Activated CD8-positive, alpha-beta memory T cell treated with anti-CD3 and anti-CD28 coated beads, Interleukin-2, amount 50 U/mL, for 48 hours (primary cell): Measurements from ENCODE around the gene KLK1.
"Not testable (repeated sequence)": the region's sequence is repeated elsewhere in the genome, so short reads cannot be mapped to it uniquely, and the experiment has no call there.

Source experiments
- DNase-seq: peaks from one replicate; pipeline ENCODE4 v3.0.0-alpha.2; 2020

The KLK1 gene

GRCh38 chr19:50812474-50812873, 11.1 kb downstream of the KLK1 start:
- DNase-seq = no peak

GRCh38 chr19:50811622-50812238, 11.9 kb downstream of the KLK1 start:
- not testable (repeated sequence) for DNase-seq

DNA sequence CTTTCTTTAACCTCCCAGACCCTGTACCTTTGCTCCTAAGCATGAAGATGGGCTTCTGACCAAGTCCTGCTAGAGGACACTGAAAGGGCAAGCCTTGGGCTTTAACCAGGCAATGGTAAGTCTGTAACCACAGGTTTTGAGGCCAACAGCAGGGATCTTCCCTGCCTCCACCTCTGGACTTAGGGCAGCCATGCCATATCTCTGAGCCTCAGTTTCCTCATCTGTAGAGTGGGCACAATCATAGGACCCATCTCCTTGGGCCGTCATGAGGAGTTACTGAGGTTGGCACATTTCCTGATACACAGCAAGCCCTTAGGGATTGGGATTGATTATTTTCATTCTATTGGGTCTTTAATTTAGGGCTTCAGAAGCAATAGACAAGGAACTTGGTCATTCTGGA, 14.7 kb downstream of the KLK1 start:
- DNase-seq = no peak

- DNase-seq = peak; percentile 96
Measured at GRCh38 chr19:50804420-50805272, 18.9 kb downstream of the KLK1 start.

DNA sequence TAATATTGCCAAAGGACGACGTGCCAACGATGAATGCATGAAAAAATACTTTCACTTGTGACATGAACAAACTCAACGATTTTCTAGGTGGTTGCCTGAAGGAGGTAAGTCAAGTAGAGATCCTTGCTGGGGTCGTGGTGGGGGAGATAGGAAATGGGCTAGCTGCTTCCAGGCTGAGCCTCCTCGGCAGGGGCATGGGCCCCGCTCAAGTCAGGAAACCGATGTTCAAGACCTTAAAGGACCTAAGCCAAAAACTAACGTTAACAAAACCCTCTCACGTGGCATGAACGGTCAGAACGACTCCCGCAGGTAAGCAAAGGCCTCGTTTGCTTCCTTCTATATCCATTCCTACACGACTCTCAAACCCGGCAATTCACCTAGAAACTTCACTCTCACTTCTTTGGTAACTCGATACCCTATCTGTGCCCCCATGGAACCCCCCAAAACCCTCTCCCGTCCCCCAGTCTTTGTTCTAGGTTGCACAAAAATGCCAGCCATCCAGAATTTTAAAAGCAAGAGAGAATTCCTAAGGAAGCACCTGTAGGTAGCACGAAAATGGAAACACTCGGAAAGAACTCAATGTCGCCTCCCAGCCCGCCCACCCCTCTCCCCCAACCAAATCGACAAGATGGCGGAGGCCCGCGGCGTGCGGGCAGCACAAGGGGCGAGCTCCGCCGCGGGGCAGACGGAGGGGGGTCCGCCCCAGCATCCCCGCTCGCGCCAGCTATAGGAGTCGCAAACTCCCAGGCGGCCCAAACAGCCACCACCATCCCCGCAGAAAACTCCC, 19.8 kb downstream of the KLK1 start:
- DNase-seq = peak; percentile 63

DNA sequence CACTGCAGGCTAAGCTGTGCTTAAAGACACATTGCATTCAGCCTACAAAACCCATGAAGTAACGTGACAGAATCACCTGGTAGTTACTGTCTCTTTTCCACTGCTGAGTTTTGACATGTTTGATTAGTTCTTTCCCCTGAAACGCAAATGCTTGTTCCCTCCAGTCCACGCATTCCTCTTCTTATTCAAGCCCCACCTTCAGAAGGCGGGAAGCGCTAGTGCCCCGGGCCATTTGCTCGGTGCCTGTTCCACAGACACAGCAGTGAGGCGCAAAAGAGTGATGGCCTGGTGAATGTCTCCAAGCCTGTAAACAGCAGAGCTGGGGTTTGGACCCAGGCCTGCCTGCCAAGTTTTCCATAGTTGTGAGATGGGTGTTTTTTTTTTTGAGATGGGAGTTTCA, 22.5 kb downstream of the KLK1 start:
- peak; percentile 61 for DNase-seq

- DNase-seq = peak; percentile 64
Measured at GRCh38 chr19:50799547-50799851, 24.1 kb downstream of the KLK1 start.

- DNase-seq = peak; percentile 59
Measured at GRCh38 chr19:50798659-50799546, 24.7 kb downstream of the KLK1 start.

DNA sequence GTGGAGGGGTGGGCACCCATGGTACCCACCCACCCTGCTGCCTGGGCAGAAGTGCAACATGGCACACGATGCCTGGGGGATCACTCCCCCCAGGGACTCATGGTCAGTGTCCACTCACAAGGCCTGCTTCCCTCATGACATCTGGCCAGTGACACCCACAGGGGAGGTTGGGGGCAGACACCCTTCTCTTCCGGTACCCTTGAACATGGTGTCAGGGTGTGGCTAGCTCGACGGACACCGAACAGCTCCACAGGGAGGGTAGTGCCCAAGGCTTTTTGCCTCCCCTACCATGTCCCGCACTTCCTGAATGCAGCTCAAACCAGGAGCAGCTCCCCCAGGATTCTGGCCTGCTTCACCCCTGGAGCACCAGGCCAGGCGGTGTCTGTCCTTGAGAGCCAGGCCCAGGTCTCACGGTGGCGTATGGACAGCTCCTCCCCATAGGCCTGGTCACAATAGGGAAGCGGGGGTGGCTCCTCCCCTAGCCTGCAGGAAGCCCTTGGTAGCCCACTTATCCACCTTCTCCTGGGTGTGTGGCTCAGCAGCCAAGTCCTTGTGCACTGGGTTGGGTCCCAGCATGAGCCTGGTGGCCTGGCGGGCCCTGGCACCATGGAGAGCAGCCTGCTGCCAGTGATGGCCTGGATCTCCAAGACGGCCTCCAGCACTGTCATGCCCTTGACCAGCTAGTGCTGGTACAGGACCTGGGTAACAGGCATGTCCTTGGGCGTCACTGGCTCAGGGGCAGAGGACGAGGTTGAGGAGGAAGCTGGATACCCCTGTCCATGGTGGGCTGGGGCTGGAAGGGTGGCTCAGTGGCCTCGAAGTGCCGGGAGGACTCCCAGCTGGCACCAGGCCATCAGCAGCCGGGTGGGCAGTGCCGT, 25.6 kb downstream of the KLK1 start:
- peak; percentile 61 for DNase-seq

DNA sequence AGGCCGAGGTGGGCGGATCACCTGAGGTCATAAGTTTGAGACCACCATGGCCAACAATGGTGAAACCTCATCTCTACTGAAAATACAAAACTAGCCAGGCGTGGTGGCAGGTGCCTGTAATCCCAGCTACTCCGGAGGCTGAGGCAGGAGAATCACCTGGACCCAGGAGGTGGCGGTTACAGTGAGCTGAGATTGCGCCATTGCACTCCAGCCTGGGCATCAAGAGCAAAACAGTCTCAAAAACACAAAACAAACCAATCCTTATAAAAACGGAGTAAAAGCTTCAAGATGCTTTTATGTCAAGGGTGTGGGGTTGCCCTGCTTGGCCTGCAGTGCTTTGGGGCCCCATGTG, 26.2 kb downstream of the KLK1 start:
- DNase-seq = no peak

- DNase-seq = peak; percentile 68
Measured at GRCh38 chr19:50796634-50797428, 26.8 kb downstream of the KLK1 start.

- DNase-seq = peak; percentile 74
Measured at GRCh38 chr19:50796128-50796633, 27.4 kb downstream of the KLK1 start.

DNA sequence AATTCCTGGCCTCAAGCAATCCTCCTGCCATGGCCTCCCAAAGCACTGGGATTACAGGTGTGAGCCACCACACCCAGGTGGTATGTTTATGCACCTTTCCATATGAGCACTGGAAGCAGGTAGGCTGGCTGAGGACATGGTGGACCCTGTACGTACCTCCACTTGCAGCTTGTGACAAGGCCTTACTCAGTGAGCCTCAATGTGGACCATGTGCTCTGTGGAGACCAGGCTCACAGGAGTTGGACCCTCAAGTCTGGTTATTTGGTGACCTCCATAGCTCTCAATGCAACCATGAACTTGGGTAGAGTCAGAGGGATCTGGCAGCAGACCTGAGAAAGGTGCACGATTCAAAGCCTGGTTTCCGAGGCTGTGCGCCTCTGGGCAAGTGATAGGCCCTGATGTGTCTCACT, 27.9 kb downstream of the KLK1 start:
- DNase-seq = peak; percentile 69

DNA sequence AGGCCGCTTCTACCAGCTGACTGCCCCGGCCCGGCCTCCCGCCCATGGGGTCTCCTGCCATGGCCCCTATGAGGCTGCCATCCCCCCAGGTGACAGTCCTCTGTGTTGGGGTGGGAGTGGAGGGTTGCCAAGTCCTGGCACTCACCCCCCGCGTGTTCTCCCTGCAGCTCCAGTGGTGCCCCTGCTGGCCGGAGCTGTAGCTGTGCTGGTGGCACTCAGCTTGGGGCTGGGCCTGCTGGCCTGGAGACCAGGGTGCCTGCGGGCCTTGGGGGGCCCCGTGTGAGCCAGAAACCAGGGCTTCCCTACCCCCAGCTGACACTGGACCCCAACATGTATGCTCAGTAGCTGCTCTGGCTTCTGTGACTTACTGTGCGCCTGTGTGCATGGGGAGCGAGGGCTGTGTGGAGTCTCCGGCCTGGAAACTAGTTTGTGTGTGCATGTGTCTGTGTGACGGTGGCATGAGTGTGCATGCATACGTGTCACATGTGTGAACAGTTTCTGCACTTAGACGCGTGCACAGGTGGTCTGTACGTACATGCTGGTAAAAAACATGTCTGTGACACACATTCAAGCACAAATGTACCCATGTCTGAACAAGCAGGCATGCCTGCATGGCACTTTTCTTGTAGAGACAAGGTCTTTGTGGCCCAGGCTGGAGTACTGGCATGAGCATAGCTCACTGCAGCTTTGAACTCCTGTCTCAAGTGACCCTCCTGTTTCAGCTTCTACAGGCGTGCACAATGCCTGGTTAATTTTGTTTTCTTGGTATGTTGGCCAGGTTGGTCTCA, 28.5 kb downstream of the KLK1 start:
- peak; percentile 85 for DNase-seq

GRCh38 chr19:50794074-50794875, 29.3 kb downstream of the KLK1 start:
- DNase-seq = peak; percentile 84

GRCh38 chr19:50793558-50794065, 30.0 kb downstream of the KLK1 start:
- DNase-seq = peak; percentile 73

- no peak for DNase-seq
Measured at GRCh38 chr19:50792272-50793250, 31.0 kb downstream of the KLK1 start.
